ENCODE measurements around the gene FANCC.

DNA sequence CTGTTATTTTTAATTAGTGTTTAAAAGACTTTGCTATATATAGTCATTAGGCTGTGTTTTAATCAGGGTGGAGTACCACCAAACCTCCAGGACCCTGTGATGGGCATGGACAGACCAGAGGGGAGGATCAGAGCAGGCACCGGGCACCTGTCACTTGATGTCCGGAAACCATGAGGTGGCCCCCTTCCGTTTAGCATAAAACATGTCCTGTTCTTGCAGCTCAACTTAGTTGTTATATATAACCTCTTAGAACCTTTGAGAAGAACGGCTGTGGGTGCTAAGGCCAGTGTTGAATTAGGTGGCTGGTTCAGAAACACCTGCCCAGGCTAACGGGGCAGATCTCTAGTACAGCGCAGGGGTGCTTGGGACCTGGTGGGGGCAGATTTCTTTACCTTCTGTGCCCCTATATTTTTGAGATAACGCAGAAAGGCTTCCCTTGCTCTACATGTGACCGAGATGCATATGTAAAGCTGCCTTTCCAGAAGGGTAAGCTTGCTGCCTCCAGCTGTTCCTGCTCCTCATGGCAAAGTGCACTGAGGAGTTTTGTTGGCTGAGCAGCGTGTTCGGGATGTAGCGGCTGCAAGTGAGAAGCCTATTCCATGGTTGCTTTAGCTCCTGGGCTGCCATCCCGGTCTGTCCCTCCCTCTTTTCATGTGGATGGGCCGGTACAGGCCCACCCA is 255.5 kb downstream of the FANCC start:
- no peak for TF ChIP-seq POLR2A (IDR thresholded peaks at IDR 0.05)
- TF ChIP-seq, protein P1, sequence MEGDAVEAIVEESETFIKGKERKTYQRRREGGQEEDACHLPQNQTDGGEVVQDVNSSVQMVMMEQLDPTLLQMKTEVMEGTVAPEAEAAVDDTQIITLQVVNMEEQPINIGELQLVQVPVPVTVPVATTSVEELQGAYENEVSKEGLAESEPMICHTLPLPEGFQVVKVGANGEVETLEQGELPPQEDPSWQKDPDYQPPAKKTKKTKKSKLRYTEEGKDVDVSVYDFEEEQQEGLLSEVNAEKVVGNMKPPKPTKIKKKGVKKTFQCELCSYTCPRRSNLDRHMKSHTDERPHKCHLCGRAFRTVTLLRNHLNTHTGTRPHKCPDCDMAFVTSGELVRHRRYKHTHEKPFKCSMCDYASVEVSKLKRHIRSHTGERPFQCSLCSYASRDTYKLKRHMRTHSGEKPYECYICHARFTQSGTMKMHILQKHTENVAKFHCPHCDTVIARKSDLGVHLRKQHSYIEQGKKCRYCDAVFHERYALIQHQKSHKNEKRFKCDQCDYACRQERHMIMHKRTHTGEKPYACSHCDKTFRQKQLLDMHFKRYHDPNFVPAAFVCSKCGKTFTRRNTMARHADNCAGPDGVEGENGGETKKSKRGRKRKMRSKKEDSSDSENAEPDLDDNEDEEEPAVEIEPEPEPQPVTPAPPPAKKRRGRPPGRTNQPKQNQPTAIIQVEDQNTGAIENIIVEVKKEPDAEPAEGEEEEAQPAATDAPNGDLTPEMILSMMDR (IDR thresholded peaks at IDR 0.05 in 8 of 11, conservative IDR thresholded peaks at IDR 0.05 in 3 of 11), result no peak

All from spleen (tissue), 7 donors.